Activated effector memory CD4-positive, alpha-beta T cell treated with anti-CD3 and anti-CD28 coated beads, Interleukin-2, amount 50 U/mL, for 16 hours (primary cell): ENCODE measurements around the gene CDKN2C.
A peak's percentile ranks its signal among the peaks of the same experiment; 100 is the strongest.

Experiments used
- DNase-seq: peaks from one replicate; pipeline ENCODE4 v3.0.0-alpha.2; 2020

Gene CDKN2C

DNA sequence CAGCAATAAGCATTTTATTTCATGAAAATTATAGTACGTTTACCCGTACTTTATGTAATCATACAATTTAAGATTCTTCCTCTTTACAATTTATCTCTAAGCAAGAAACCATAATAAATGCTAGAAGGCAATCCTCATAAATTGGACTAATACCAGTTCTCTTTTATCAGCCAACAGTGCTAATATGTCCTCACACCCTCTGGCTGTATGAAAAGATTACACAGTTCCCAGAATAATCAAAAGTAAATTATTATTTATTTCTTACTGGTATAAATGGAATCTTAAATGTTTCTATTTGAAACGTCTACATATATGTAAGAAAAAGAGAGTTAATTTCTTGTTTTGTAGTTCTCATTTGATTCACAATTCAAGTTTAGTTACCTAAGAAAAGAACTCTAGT lies 3.1 kb upstream of the CDKN2C start:
- no peak for DNase-seq

DNA sequence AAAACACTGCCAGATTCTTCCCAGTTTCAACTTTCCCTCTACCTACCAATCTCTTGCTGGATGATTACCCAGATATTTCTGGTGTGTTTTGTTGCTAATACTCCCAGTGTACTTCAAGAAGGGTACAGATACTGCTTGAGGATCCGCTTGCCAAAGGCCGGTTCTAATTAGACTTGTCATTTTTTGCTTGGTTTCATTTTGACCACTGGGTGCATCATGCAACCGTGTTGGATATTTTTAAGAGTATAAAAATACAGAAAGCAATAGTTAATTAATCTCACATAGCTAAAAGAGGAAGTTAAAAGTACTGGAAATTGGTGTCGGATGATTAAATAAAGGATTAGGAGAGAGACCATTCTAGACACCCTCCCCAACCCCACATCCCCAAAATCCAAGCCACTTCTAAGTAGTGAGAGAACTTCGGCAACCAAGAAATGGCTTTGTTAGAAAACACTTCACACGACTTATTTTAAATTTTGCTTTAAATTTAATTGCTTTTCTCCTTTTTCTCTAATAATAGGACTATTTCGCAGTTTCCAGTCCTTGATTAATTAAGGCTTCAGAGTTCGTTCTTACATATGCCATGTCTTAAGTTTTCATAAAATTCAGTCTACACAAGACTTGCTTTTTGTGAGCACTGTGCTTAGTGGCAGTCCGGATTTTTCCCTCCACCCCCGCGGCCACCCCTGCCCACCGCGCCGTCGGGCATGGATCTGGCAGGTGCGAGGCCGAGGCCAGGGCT lies 2.5 kb upstream of the CDKN2C start:
- DNase-seq: no peak

DNA sequence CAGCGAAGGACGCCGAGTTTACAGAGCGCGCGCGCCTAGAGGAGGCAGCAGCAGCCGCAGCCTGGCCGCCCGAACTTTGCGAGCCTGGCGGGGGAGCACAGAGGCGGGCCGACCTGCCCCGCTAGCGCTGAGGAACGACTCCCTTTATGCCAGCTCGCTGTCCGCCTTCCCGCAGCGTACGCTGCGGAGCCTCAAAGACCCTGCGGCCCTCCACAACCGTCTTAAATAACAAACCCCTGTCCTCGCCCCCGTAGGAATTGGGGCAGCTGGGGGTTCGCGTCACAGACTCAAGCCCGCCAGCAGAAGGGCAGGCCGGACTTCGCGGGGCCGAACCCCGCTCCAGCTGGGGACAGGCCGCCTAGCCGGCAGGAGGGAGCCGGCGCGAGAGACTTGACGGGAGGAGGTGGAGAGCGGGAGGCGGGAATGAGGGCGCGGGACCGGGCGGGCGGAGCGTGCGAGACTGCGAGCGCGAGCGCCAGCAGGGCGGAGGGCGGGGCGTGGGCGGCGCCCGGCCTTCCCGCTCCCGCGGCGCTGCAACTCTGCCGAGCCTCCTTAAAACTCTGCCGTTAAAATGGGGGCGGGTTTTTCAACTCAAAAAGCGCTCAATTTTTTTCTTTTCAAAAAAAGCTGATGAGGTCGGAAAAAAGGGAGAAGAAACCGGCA lies 1.8 kb upstream of the CDKN2C start:
- DNase-seq: peak; percentile 94

DNA sequence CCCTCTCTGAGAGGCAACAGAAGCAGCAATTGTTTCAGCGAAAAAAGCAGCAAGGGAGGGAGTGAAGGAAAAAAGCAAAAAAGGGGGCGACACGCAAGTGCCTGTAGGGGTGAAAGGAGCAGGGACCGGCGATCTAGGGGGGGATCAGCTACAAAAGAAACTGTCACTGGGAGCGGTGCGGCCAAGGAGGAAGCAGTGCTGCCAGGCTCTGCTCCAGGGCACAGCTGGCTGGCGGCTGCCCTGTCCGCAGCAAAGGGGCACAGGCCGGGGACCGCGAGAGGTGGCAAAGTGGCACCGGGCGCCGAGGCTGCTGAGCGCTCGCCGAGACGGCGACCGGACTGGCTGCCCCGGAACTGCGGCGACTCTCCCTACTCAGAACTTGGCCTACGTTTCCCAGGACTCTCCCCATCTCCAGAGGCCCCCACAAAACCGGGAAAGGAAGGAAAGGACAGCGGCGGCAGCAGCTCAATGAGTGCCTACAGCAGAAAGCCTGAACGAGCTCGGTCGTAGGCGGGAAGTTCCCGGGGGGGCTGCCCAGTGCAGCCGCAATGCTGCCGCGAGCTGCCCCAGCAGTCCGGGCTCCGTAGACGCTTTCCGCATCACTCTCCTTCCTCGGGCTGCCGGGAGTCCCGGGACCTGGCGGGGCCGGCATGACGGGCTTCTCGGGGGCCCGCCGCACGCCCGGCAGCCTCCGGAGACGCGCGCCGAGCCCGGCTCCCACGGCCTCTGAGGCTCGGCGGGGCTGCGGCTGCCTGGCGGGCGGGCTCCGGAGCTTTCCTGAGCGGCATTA lies 1.0 kb upstream of the CDKN2C start:
- DNase-seq: peak; percentile 82

GRCh38 chr1:50970509-50970887 lies 453 bp downstream of the CDKN2C start:
- DNase-seq: no peak

DNA sequence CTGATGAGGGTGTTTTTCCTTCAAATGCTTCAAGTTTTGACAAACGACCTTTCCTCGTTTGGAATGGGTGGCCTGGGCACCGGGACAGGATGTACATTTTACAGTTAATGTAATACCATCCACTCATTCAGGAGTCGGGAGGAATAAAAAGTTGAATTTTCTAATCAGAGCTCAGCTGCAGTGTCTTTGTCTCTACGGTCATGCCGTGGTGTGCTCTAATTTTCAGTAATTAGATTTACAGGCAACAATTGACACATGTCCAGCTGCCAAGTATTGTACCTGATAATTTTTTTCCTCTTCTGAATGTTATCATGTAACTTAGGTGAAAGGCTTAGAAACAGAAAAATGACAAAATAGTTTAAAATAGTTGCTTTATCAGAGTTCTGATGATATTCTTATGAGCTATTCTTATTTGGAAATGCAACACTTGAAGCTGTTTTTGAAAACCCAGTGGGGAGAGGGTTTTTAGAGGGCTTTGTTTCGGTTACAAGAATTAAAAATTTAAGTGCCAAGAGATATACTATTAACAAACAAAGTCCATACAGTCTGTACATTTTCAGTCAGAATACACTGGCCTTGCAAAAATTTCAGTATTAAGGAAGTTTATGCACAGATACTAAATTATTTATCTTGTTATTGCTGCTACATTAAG lies 1.0 kb downstream of the CDKN2C start:
- DNase-seq: no peak

GRCh38 chr1:50971748-50972305 lies 1.8 kb downstream of the CDKN2C start:
- DNase-seq: no peak

DNA sequence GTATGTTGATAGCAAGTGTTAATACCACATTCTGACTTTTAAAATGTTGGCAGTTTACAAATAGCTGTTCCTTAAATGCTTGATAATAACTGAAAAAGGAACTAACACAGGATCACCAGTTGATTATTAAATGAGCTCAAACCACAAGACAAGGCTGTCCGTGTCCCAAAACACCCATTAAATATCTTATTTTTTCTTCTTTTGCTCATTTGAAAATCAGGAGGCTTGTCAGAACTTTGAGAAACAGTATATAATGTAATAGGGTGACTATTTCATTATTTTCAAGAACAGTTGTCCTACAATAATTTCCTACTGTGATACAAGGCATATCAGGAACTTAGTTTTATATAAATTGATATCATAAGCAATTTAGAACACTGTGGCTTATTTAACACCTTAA lies 2.7 kb downstream of the CDKN2C start:
- DNase-seq: no peak

- DNase-seq: no peak
These were observed 3.2 kb downstream of the CDKN2C start for GRCh38 chr1:50973255-50973654.

DNA sequence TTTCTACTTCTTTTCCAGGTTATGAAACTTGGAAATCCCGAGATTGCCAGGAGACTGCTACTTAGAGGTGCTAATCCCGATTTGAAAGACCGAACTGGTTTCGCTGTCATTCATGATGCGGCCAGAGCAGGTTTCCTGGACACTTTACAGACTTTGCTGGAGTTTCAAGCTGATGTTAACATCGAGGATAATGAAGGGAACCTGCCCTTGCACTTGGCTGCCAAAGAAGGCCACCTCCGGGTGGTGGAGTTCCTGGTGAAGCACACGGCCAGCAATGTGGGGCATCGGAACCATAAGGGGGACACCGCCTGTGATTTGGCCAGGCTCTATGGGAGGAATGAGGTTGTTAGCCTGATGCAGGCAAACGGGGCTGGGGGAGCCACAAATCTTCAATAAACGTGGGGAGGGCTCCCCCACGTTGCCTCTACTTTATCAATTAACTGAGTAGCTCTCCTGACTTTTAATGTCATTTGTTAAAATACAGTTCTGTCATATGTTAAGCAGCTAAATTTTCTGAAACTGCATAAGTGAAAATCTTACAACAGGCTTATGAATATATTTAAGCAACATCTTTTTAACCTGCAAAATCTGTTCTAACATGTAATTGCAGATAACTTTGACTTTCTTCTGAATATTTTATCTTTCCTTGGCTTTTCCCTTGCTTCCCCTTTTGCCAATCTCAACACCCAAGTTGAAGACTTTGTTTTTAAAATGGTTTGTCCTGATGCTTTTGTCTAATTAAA lies 4.0 kb downstream of the CDKN2C start:
- DNase-seq: no peak

DNA sequence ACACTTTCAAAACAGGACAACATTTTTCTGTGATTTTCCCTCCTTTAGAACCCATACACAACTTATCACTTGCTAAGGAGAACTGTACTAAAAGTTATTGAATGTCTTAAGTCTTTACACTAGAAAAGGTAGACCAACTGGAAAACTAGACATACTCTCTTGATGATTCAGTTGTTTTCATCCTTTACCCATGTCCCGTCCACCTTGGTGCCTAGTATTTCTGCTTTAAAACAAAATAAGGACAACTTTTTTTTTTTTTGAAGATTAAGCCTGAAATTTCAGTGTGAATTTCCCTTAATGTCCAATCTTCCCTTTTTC lies 4.5 kb downstream of the CDKN2C start:
- no peak for DNase-seq

DNA sequence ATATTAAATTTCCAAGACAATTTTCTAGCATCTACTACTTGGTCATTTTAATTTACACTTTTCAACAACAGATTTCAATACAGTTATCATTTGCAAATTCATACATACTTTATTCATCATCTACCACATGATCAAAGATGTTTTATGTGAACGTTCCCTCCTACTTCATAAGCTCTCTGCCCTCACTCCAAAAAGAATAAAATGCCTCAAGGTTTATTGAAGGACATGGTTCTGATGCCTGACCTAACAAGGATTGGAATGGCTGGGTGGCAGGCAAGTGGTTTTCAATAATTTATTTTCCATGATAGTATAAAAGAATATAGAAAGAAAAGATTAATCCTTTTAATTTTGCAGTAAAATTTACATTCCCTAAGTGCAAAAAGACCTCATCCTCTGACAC lies 5.4 kb downstream of the CDKN2C start:
- DNase-seq: no peak

DNA sequence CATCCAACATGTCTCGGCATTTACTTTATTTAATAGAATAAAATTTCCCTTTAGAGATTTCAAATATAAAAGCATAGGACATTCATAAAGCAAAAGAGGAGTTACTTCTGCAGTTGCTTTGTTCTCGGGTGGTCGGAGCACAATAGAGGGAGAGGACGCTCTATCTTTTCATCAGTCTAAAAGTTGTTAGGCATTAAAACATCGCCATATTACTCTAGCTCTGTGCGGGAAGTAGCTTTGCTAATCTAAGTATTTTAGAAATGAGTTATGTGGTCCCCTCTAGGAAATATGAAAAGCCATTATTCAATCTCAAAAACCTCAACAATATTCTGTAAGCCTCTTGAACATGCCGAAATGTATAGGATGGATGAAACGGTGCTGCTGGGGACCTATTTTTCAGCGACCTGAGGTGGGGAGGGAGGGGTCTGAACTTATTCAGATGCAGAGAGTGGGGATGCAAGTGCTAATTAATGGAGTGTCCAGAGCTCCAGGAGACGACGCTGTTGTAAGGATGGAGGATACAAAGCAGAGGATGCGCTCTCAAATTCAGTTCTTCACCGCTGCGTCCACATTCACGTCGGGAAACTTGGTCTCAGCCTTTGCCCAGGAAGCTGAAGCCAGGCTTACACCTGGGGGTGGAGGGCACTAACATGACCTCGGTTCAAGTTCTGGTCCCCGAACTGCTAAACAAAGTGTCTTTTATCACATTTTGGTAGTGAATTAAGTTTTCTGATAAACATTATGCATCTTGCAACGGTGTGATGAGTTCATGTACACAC lies 6.3 kb downstream of the CDKN2C start:
- no peak for DNase-seq

DNA sequence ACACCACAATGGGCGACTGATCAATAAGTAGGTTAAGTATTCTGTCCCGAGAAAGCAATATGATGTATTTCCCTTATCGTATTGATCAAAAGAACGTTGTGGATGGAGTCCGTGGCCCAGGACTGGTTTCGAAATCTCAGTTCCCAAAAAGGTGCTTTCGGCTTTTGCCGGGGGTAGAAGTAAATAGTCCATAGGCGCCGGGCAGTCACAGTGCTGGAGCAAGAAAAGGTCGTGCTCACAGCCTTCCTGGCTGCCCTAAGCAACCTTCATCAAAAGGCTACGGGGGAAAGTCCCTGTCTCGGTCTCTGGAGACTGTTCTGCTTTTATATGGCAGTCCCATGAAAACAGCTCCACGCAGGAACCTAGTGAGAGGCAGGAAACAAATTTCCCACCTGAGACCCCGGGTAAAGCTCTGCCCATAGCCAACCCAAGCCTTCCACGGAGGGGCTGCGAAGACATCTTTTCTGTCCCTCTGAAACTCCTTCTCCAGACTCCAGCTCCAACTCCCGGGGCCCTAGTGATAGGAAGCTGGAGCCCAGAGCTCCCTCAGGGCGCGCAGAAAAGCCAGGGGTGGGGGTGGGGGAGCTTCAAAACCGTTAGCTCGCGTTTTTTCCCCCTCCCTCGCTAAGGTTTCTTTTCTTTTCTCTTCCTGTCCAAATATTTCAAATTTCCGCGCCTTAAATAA lies 7.0 kb downstream of the CDKN2C start:
- peak; percentile 75 for DNase-seq

DNA sequence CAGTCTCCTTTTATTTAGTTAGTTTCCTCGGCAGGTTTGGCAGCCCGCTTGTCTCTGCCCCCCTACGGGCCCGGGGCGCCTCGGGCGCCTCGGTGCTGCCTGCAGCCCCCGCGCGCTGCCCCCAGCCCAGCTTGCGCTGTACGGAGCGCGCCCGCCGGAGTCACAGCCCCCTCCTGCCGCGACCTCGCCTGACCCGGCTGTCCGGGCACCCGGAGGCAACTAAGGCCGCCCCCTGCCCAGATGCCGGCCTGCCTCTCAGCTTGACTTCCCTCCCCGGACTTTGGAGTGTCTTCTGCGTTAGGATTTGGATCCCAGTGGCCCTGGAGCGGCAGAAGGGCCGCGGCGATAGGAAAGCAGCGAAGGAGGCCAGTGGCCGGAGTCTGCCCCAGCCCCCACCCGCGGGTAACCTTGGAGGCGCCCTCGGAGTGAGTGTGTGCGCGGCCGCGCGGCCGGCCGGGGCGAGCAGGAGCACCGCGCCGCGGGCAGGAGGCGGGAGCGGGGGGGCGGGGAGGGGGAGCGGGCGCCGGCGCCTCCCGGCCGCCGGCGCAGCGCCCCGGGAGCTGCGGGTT lies 7.6 kb downstream of the CDKN2C start:
- DNase-seq: peak; percentile 73

- peak; percentile 75 for DNase-seq
These were observed 8.3 kb downstream of the CDKN2C start for GRCh38 chr1:50978144-50978851.

GRCh38 chr1:50978852-50979781 lies 9.1 kb downstream of the CDKN2C start:
- DNase-seq: no peak

GRCh38 chr1:50979937-50980336 lies 9.9 kb downstream of the CDKN2C start:
- no peak for DNase-seq

GRCh38 chr1:50980505-50980904 lies 10.5 kb downstream of the CDKN2C start:
- no peak for DNase-seq
